HG03060 (cell line): ENCODE results near the gene RBM19.
"Not testable (repeated sequence)": the region's sequence is repeated elsewhere in the genome, so short reads cannot be mapped to it uniquely, and the experiment has no call there.

Experiments used
- ATAC-seq: cut with Tn5 transposase; IDR thresholded peaks from one replicate; pipeline ENCODE4 v1.9.1; 2021; ENCODE audit warnings: low read depth, moderate number of reproducible peaks; ENCODE audit not compliant: unreplicated experiment

The RBM19 gene

GRCh38 chr12:113908584-113909100 is 57.5 kb downstream of the RBM19 start:
- no peak for ATAC-seq

GRCh38 chr12:113907446-113908180 is 58.5 kb downstream of the RBM19 start:
- ATAC-seq = no peak

- ATAC-seq = no peak
These were observed 59.5 kb downstream of the RBM19 start for GRCh38 chr12:113906411-113907200.

- no peak for ATAC-seq
These were observed 60.3 kb downstream of the RBM19 start for GRCh38 chr12:113905829-113906228.

DNA sequence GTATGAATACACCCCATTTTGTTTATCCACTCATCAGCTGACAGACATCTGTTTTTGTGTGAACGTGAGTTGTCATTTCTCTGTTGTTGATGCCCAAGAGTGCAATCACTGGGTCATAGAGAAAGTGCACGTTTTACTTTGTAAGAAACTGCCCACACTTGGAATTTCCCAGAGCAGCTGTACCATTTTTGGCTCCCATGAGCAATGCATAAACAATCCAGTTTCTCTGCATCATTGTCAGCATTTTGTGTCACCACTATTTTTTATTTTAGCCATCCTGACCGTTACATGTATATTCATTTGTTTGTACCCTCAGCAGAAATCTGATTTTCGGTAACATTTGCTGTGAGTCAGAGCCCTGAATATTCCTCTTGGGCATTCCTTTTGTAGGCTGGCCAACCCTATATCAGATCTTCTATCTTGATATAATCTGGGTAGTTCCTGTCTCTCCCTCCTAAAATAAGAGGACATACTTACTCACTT is 62.7 kb downstream of the RBM19 start:
- ATAC-seq = no peak

- not testable (repeated sequence) for ATAC-seq
These were observed 64.8 kb downstream of the RBM19 start for GRCh38 chr12:113901319-113901718.

- no peak for ATAC-seq
These were observed 65.4 kb downstream of the RBM19 start for GRCh38 chr12:113900716-113901115.

DNA sequence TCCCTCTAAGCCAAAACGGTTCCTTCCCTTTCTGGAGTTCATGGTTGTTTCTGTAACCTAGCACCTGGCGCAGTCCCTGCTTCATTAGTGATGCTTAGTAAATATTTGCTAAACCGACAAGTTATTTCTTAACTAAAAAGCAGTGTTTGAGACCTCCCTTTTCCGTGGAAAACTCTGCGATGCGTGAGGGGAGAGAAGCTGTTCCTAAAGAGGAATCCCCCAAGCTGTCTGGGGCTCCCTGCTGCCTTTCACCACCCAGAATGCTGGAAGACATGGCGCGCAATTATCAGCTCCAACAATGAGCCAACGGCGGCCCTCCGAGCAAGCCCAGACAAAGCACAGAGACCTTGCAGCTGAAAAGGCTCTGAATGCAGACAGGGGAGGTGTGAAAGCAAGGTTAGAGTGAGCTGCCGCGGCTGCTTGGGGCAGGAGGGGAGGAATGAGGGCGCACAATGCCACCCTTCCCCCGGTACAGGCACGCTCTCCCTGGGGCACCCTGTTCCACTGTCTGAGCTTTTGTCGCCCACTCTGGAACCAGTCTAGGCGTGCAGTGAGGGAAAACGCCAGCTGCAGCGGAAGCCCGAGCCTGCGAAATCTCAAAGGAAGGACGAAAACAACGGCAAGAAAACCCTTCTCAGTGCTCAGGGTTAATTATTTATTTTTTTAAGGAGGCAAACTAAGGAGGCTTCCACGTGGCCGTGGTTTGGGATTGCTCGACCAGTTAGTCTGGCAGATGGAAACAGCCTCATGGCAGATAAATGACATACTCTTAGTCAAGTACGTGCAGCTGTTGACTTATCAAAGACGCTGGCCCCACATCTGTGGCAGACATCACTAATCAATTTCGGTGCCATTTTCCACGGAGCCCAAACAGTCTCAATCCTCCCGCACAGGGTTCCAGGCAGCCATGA is 66.3 kb downstream of the RBM19 start:
- no peak for ATAC-seq

DNA sequence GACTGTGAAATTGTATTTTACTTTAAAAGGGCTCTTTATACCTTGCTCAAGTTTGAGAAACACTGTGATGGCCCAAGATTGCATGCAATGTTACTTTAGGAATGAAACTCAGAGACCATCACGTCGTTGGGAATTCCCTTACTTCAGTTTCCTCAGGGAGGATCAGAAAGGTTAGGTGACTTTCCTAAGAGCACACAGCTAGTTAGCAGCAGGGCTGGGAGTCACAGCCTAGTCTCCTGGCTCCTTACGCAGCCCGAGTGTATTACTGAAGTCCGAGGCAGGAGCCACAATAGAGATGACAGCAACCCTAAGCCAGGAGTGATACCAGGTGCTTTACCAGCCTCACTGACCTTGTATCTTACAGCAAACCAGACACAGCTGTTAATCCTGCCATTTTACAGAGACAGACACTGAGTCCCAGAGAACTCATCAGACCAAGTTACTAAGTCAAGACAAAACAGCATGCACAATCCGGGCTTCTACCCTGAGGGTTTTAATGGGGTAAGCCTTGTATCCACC is 67.0 kb downstream of the RBM19 start:
- ATAC-seq = no peak

GRCh38 chr12:113898466-113898865 is 67.7 kb downstream of the RBM19 start:
- ATAC-seq = no peak

- ATAC-seq = no peak
These were observed 68.7 kb downstream of the RBM19 start for GRCh38 chr12:113897406-113897805.

GRCh38 chr12:113896841-113897240 is 69.3 kb downstream of the RBM19 start:
- ATAC-seq = no peak

GRCh38 chr12:113896194-113896593 is 69.9 kb downstream of the RBM19 start:
- no peak for ATAC-seq

GRCh38 chr12:113895176-113895575 is 70.9 kb downstream of the RBM19 start:
- no peak for ATAC-seq

- no peak for ATAC-seq
These were observed 71.4 kb downstream of the RBM19 start for GRCh38 chr12:113894697-113895096.

DNA sequence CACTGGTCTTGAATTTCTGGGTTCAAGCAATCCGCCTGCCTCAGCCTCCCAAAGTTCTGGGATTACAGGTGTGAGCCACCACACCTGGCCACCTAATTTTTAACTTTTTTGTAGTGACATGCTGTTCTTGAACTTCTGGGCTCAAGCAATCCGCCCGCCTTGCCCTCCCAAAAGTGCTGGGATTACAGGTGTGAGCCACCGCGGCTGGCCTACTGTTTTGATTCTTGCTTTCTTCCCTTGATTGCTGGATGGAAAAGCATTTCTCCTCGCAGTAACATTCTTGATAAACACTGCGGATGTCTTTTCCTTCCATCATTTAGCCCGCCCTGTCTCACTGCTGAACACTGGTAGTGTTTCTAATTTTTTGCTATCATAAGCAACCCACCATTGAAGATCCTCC is 72.9 kb downstream of the RBM19 start:
- ATAC-seq = no peak

DNA sequence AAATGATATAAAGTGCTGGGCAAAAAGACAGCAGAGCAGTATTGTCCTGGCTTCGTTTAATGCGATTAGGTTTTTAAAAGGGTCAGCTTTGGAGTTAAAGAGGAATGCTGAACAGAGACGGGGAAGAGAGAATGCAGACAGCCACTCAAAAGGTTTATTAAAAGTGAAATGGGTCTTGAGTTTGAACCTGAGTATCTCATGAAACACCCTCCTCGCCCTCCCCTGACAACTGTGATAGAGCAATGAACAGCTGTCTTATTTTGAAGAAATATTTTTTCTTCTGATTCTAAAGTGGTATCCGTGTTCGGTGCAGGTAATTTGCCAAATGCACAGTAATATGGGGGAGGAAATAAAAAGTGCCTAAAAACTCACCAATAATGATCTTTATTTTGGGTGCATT is 73.6 kb downstream of the RBM19 start:
- ATAC-seq = no peak

DNA sequence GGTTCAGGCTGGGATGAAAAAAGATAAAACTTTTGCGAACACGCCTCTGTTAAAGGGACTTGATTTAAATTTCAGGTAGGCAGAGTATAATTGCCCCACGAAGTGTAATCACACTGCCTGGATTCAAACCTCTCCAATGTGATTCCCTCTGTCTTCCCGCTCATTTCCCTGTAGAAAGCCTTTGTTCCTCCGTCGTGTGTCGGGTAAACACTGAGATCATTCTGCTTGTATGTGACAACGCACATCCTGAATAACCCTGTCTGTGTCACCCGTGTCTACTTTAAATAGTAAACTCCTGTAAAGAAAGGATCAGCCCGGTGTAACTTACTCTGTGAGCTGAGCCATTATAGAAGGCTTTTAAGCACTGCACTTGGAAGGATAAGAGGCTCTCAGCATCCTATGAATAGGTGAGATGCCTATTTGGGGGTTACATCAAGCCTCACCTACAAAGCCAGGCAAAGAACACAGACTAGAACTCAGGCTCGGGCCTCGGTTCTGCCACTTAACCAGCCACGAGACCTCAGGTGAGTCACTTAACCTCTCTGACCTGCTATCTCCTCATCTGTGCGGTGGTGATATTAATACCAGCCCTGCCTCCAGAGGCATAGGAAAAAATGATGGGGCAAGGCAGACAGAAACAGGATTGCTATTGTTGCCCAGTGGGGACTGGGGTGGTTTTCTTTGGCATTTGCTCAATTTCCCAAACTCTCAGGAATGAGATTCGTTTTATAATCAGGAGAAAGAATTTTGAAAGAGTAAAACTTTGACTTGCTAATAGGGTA is 74.2 kb downstream of the RBM19 start:
- no peak for ATAC-seq

DNA sequence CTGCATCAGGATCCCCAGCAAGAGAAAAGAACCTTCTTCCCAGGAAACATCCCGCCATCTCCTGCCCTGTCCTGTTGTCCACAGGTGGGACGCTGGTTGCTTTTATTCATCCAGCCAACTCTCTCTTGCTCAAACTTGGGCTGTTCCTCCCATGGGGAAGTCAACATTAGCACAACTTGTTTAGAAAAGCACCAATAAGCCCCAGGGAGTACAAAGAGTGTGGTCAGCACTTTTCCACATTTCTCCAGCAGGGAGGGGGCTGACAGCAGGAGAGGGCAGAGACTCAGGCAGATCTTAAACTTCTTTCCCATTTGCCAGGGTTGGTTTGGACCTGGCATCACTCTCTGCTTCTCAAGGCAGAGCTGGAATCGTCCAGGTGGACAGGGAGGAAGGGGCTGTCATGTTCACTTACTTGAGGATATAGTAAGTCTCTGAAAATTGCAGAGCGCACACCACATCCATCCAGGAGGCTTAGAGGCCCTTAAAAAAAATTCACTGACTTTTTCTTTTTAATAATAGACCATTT is 74.9 kb downstream of the RBM19 start:
- no peak for ATAC-seq
